ENCODE results near the gene SPATA32. TPM values are rescaled to one million over a fixed set of nuclear protein-coding genes. Genes with fewer than 3 reads are reported as not detected.
"Not testable (repeated sequence)": the region's sequence is repeated elsewhere in the genome, so short reads cannot be mapped to it uniquely, and the experiment has no call there.

The SPATA32 gene
- polyA plus RNA-seq, 1 donor: 0.11 TPM

GRCh38 chr17:45271603-45272002 lies 9.7 kb upstream of the SPATA32 start:
- DNase-seq (ENCODE audit: low read depth): no peak

- no peak for DNase-seq (ENCODE audit: low read depth)
Measured at GRCh38 chr17:45270828-45271418, 9.0 kb upstream of the SPATA32 start.

- DNase-seq (ENCODE audit: low read depth): no peak
Measured at GRCh38 chr17:45269912-45270311, 8.0 kb upstream of the SPATA32 start.

GRCh38 chr17:45267436-45268055 lies 5.7 kb upstream of the SPATA32 start:
- DNase-seq (ENCODE audit: low read depth): no peak

GRCh38 chr17:45266372-45266926 lies 4.6 kb upstream of the SPATA32 start:
- DNase-seq (ENCODE audit: low read depth): no peak

- no peak for DNase-seq (ENCODE audit: low read depth)
Measured at GRCh38 chr17:45265821-45266220, 3.9 kb upstream of the SPATA32 start.

- no peak for DNase-seq (ENCODE audit: low read depth)
Measured at GRCh38 chr17:45264988-45265387, 3.1 kb upstream of the SPATA32 start.

GRCh38 chr17:45264430-45264829 lies 2.5 kb upstream of the SPATA32 start:
- DNase-seq (ENCODE audit: low read depth): no peak

GRCh38 chr17:45263477-45263860 lies 1.6 kb upstream of the SPATA32 start:
- no peak for DNase-seq (ENCODE audit: low read depth)

- DNase-seq (ENCODE audit: low read depth): no peak
Measured at GRCh38 chr17:45262516-45263476, 902 bp upstream of the SPATA32 start.

GRCh38 chr17:45260204-45260783 lies 1.6 kb downstream of the SPATA32 start:
- no peak for DNase-seq (ENCODE audit: low read depth)

- DNase-seq (ENCODE audit: low read depth): no peak
Measured at GRCh38 chr17:45258981-45259380, 2.9 kb downstream of the SPATA32 start.

GRCh38 chr17:45257115-45257514 lies 4.8 kb downstream of the SPATA32 start:
- no peak for DNase-seq (ENCODE audit: low read depth)

GRCh38 chr17:45256114-45256966 lies 5.6 kb downstream of the SPATA32 start:
- no peak for DNase-seq (ENCODE audit: low read depth)

GRCh38 chr17:45255358-45255757 lies 6.5 kb downstream of the SPATA32 start:
- DNase-seq (ENCODE audit: low read depth): no peak

- DNase-seq (ENCODE audit: low read depth): no peak
Measured at GRCh38 chr17:45253879-45254278, 8.0 kb downstream of the SPATA32 start.

- not testable (repeated sequence) for DNase-seq (ENCODE audit: low read depth)
Measured at GRCh38 chr17:45253237-45253636, 8.7 kb downstream of the SPATA32 start.

GRCh38 chr17:45251931-45252330 lies 10.0 kb downstream of the SPATA32 start:
- no peak for DNase-seq (ENCODE audit: low read depth)

- DNase-seq (ENCODE audit: low read depth): no peak
Measured at GRCh38 chr17:45248132-45248957, 13.5 kb downstream of the SPATA32 start.

Data from forelimb muscle (tissue), 1 donor.